ENCODE data around the gene MAOA.
"Not testable (repeated sequence)": the region's sequence is repeated elsewhere in the genome, so short reads cannot be mapped to it uniquely, and the experiment has no call there.

Gene MAOA

DNA sequence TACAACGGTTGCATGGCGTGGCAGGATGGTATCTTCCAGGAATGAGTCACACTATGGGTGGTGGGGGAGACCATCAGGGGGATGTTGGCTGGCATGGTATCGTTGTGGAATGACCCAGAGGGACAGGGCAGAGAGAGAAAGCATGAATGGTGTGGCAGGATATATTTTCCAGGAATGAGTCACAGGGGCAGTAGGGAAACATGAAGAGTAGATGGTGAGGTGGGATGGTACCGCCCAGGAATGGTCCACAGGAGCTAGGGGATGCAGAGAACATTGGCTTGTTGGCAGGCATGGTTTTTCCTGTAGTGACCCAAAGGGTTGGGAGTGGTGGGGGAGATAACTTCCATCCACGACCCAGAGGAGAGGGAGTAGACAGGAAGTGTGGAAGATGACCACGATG, 62.4 kb downstream of the MAOA start:
- DNase-seq, result no peak

DNA sequence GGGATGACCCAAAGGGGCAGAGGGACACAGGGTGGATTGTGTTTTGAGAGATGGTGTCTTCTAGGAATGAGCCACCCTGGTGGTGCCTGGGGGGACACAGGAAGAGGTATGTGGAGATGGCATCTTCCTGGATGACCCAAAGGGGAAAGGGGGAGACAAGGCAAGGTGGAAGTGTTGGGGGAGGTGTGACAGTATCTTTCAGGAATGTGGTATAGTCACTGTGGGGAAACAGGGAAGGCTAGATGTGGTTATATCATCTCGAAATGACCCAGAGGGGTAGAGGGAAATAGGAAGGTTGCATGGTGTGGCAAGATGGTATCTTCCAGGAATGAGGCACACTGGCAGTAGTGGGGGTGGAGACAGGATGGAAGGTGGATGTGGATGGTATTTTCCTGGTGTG, 62.9 kb downstream of the MAOA start:
- DNase-seq, result no peak

DNA sequence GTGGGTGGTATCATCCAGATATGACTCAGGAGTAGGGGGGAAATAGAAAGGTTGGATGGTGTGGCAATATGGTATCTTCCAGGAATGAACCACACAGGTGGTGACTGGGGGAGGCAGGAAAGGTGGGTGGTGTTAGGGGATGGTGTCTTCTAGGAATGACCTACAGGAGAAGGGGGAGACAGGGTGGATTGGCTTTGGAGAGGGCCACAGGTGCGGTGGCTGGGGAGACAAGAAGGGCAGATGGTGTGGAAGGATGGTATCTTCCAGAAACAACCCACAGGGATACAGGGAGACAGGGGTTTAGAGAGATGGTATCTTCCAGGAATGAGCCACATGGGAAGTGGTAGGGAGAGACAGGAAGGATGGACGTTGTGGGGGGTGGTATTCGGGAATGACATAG, 64.0 kb downstream of the MAOA start:
- DNase-seq, result no peak

DNA sequence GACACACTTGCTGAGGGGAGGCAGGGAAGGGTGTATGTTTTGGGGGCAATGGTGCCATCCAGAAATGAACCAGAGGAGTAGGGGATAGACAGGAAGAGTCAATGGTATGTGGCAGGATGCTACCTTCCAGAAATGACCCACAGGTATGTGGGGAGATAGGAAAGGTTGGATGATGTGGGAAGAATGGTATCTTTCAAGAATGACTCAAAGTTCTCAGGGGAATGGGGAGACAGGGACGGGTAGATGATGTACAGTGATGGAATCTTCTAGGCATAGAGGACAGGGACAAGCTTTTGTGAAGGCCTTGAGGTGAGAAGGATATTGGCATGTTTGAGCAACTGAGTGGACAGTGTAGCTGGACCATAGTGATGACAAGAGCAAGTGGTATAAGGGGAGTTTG, 64.9 kb downstream of the MAOA start:
- no peak for DNase-seq

DNA sequence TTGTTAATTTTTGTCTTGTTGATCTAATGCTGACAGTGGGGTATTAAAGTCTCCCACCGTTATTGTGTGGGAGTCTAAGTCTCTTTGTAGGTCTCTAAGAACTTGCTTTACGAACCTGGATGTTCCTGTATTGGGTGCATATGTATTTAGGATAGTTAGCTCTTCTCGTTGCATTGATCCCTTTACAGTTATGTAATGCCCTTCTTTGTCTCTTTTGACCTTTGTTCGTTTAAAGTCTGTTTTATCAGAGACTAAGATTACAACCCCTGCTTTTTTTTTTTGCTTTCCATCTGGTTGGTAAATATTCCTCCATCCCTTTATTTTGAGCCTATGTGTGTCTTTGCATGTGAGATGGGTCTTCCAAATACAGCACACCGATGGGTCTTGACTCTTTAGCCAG, 69.1 kb downstream of the MAOA start:
- not testable (repeated sequence) for DNase-seq

DNA sequence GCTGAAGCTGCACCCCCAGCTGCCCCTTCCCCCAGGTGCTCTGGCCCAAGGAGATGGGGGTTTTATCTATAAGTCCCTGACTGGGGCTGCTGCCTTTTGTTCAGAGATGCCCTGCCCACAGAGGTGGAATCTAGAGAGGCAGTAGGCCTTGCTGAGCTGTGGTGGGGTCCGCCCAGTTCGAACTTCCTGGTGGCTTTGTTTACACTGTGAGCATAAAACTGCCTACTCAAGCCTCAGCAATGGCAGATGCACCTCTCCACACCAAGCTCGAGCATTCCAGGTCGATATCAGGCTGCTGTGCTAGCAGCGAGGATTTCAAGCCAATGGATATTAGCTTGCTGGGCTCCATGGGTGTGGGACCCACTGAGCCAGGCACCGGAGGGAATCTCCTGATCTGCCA, 71.2 kb downstream of the MAOA start:
- not testable (repeated sequence) for DNase-seq

DNA sequence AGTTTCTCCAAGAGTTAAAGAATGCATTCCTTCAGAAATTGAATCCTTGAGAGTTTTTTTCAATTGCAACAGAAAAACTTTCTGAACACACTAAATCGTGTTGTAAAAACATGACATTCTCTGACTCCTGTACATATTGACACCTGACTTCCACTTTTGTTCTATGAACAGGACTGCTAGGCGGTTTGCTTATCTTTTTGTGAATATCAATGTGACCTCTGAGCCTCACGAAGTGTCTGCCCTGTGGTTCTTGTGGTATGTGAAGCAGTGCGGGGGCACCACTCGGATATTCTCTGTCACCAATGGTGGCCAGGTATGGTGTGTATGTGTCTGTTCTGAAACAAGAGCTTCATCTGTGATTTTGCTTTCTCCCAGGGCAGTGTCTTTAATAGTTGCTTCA, 71.9 kb downstream of the MAOA start:
- no peak for DNase-seq

DNA sequence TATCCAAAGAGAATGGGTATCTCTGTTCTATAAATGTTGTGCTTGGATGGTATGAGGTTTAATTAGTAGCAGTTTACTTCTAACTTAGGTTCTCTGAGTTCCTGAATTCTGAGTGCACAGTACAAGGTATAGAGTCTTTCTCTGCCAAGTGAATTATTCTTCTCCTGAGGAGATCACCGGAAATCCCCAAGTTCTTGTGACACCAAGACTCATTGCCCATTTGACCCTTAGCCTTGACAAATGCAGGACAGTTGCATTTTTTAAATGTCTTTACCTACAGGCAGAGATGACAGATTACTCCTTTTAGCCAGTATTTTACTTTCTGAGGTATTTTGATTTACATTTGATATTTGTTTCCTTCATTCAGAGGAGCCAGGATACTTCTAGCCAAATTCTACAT, 72.9 kb downstream of the MAOA start:
- DNase-seq, result no peak

DNA sequence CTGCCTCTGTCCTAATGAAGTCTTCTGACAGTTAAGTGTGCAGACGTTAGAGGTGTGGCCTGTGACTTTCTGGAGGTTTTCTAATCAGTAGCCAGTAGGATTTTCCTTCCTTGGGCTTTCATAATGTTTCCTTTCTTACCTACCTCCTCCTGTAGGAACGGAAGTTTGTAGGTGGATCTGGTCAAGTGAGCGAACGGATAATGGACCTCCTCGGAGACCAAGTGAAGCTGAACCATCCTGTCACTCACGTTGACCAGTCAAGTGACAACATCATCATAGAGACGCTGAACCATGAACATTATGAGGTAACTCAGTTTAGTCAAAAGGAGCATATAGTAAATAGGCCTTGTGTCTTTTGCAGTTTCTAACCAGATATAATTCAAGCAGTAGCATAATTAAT, 75.0 kb downstream of the MAOA start:
- DNase-seq, result no peak

DNA sequence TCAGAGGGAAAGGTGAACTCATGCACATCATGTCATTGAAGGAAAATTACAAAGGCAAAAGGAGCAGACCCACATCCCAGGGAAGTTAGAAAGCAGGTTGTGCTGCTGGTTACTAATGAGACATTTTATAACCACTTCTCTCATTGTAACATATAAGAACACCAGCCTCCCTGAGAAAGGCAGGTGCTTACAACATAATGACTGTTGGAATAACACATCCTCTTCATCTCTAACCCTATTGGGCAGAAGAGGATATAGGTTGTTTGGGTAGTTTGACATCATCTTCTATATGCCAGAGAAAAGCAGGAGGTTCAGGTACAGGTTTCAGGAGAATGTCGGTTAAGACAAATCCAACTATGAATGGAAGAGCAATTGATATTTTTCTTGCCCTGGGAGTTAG, 77.6 kb downstream of the MAOA start:
- no peak for DNase-seq

DNA sequence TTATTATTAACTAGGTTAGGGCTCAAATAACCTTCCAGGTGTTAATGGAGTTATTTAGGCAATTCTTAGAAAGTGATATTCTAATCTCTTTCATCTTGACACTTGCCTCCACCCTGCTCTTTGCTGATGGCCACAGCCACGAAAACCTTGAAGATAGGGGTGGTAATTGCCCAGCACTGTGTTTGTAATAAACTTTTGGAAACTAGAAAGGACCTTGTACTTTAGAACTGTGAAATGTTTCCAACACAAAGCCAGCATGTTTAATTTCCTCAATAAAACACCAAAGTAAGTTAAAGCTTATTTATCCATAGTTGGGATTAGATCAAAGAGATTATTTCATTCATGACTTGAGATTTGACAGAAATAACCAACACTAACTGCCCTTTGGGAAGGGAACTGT, 78.3 kb downstream of the MAOA start:
- no peak for DNase-seq

DNA sequence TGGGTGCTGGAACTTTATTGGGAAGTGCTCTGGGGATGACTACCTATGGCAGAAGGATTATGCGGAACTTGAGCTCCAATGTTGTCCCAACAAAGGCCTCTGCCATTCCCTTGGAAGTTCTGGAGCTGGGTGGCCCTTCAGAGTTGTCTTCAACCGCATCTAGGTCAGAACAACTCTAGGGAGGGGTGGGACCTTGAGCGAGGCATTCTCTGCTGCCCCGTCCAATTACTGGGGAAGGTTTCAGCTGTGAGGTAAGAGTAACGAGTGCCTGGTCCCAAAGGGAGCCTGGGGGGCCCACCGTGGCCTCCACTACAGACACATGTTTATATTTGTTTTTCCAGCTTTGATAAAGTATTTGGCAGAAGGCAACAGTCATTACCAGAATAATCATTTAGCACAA, 79.4 kb downstream of the MAOA start:
- DNase-seq, result no peak

DNA sequence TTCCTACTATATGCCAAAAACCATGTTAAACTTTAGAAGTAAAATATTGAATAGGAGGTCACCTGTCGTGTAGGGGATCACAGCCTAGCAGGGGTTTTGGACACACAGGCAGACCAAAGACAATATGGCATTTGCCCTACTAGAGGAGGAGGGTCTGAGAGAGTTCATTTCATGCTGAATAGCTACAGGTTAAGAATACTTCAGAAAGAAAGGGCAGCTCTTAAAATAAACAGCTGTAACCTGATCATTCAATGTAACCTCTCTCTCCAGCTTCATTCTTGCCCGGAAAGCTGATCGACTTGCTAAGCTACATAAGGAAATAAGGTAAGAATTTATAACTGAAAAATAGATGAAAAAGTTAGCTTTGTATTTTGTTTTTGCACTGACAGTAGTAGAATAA, 79.9 kb downstream of the MAOA start:
- DNase-seq, result no peak

DNA sequence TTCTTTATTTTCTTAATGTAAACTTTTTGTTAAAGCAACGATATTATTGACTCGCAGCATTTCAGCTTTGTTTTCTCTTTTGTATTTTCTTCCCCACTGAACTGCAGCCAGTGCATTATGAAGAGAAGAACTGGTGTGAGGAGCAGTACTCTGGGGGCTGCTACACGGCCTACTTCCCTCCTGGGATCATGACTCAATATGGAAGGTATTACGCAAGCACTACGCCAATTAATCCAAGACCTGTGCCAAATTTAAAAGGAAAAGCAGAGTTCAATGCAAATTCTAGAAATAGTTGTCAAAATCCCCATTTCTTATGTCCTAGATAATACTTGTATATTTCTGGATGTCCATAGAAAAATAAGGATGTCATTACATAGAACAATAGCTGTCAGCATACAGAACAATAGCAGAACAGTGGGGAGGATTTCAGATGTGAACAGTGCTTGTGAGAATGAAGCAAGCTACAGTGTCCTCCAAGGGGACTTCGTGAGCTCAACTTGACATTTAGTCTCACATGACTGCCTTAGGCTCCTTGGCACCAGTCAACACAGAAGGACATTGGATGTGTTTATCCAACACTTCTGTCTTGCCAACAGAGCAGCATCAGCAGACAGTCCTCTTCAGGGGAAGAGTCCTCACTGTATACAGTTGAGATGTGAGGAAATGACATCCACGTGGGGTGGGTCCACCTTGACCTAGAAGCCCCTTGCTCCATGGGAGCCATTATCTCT, 85.9 kb downstream of the MAOA start:
- no peak for DNase-seq

DNA sequence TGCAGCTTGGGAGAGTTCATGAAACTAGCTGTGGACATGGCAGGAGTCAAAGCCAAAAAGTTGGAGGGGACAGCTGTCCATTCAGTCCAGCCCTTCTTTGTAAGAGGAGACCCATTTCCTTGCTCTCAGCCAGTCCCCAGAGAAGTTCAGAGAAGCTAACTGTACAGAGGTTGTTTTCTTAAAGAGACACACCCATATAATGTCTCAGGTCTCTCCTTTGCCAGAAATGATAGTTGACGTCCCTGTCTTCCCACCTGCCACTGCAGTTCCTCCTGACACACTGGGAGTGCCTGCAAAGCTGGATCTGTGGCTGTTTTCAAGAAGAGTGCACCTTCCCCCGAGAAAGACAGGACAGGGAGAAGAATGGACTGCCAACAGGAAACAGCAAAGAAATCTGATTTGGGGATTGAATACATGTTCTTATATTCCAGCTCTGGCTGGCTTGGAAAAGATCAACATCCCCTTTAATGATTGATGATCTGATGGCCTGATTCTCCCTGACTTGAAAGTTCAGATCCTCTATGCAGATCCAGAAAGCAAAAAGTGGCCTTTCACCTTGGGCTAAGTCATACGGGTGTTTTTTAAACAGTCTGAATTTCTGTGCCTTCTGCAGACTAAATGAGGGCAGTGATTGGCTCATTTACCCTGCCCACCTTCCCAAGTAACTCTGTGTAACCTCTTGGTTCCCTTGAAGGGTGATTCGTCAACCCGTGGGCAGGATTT, 87.2 kb downstream of the MAOA start:
- DNase-seq, result no peak

DNA sequence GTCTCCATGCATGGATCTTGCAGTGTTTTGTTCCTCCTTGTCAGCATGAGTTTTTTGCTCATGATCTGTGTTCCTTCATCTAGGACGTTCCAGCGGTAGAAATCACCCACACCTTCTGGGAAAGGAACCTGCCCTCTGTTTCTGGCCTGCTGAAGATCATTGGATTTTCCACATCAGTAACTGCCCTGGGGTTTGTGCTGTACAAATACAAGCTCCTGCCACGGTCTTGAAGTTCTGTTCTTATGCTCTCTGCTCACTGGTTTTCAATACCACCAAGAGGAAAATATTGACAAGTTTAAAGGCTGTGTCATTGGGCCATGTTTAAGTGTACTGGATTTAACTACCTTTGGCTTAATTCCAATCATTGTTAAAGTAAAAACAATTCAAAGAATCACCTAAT, 88.2 kb downstream of the MAOA start:
- no peak for DNase-seq

DNA sequence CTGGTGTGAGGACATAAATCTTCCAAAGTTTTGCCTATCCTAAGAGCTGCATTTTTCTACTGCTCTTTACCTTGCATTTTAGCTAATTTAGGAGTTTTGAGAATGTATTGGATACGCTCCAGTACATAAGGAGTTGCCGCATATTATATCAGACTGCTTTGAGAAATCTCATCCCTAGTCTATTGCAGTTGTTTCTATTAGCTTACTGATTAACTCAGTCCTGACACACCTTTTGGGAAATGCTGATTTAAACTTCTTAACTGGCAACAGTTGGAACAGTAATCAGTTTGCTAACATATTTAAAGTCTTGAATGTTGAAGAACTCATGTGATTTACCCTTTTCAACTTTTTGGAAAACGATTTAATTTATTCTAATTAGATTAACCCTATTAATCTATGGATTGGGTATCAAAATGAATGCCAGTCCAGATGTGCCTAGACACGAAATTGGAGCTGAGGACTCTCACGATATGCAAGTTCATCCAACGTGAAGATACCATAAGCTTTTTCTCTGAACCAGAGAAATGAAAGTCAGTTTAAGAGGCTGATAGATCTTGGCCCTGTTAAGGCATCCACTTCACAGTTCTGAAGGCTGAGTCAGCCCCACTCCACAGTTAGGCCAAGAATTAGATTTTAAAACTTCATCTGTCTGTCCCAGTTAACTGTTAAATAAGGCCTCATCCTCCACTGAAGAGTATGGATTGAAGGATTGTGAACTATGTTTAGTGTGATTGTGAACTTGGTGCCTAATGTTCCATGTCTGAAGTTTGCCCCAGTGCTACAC, 90.0 kb downstream of the MAOA start:
- no peak for DNase-seq

DNA sequence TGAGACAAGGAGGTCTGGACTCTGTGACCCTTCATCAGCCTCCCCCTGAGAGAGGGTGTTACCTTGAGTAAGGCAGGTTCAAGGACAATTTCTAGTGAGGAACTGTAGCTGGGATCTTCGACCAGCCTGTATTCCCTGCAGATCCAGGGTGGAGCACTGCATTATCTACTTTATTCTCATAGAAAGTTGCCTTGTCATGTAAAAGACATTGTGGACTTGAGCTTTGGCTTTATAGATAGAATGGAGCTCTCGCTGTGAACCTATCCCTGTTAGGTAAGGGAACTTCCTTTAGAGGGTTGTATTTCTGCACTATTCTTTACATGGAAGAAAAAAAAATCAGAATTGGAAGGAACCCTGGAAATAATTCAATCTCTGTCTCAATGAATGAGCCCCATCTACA, 91.4 kb downstream of the MAOA start:
- no peak for DNase-seq

DNA sequence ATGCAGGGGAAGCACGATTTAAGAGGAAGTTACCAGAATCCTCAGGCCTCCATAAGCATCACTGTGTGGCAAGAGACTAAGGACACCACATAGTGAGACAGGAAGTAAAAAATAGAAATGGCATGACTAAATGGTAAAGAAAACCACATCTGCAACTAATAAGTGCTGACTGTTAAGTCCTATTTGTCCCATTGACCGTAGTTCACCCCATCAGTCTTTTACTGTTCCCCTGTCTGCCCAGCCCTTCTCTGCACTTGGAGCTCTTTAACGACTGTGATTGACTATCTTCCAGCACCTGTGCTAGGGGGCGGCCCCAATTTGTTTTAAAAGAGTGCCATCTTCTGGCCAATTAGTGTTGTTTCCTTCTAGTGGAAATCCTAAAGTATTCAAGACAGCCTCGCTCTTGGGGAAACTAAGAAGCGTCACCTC, 94.2 kb downstream of the MAOA start:
- DNase-seq, result peak; percentile 31

DNA sequence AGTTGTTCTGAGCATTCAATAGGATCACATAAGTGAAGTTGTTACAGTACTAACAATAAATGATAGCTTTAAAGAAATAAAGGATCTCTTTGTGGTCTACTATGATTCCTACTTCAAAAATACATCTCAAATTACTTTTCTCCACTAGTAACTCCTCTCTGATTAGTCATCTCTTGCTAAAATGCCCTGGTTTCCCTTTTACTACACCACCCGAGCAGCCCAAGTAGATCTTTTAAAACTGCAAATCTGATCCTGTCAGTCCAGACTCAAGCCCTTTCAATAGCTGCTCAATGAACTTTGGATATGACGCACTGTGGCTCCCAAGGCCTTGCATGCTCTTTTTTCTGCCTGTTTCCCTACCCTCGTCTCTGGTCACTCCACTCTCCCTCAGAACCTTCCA, 97.5 kb downstream of the MAOA start:
- no peak for DNase-seq

DNA sequence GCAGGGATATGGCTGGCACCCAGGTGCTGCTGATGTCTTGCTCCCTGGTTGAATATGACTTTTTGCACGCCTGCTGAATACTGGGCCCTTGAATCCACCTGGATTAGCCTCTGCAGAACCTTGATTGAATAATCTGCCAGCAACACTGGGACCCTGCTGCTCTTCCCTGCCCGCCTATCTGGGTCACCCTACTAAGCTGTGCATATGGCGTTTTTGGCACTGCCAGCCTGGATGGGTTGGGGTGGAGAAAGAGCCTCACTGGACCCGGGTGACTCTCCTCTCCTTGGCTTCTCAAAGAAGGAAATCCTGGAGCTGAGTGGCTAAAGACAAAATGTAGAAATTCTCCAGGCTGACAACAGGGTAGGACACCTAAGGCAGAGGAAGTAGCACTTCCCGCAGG, 100.0 kb downstream of the MAOA start:
- no peak for DNase-seq

DNA sequence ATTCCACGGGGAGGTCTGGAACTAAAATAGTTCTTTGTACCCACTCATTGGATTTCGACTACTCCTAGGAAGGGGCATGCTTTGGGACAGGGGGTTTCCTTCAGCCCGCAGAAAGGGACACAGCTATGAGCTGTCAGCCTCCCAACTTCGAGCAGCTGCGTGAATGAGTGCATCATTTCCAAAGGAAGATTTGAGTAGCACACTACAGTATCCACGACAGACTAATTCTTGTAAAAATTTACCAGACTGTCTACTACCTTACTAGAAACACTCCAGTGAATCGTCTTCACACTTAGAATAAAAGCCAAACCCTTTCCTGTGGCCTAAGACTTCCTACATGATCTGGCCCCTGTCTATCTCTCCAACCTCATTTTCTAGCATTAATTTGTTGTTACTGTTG, 101.9 kb downstream of the MAOA start:
- no peak for DNase-seq

DNA sequence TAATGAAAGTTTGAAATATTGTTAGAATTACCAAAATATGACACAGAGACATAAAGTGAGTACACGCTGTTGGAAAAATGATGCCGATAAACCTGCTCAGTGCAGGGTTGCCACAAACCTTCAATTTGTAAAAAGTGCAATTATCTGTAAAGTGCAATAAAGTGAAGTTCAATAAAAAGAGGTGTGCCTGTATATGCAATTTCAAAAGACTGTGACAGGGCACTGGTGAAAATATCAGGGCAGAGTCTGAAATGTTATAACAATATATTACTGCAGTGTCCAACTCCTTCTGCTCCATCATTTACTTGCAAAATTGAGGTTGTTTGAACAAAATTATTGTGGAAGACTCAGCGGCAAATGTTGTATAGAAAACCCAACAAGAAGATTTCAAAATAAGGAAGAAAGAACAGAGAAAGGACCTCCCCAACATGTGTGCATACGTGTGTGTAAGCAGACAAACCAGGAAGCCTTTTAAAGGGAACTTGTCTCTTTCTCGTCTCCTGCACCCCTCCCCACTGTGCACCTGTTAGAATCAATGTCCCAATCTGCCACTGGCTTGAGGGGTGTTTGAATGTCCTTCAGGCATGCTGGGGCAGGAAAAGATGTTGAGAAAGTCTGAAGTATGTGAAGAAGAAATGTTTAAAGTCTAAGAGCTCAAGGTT, 130.0 kb downstream of the MAOA start:
- no peak for DNase-seq

All from NCI-H146 (cell line).